Measurements from ENCODE around the gene COL1A1.

Gene COL1A1

DNA sequence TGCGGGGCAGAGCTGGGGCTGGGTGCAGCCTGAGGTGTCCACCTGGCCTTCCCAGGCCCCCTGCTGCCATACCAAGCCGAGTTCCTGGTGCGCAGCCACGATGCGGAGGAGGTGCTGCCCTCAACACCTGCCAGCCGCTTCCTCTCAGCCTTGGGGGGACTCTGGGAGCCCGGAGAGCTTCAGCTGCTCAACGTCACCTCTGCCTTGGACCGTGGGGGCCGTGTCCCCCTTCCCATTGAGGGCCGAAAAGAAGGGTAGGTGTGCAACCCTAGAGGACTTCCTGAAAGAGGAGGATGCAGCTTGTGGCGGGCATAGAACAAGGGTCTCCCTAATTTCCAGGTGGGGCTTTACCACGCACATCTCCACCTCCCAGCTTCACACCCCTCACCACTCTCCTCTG, 33.1 kb downstream of the COL1A1 start (continued):
- TF ChIP-seq, protein P1, sequence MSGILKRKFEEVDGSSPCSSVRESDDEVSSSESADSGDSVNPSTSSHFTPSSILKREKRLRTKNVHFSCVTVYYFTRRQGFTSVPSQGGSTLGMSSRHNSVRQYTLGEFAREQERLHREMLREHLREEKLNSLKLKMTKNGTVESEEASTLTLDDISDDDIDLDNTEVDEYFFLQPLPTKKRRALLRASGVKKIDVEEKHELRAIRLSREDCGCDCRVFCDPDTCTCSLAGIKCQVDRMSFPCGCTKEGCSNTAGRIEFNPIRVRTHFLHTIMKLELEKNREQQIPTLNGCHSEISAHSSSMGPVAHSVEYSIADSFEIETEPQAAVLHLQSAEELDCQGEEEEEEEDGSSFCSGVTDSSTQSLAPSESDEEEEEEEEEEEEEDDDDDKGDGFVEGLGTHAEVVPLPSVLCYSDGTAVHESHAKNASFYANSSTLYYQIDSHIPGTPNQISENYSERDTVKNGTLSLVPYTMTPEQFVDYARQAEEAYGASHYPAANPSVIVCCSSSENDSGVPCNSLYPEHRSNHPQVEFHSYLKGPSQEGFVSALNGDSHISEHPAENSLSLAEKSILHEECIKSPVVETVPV (CRISPR knock-in tag; IDR thresholded peaks at IDR 0.05): no peak
- TF ChIP-seq ZNF565 (CRISPR knock-in tag; conservative IDR thresholded peaks at IDR 0.05; ENCODE audit: low read depth): no peak

DNA sequence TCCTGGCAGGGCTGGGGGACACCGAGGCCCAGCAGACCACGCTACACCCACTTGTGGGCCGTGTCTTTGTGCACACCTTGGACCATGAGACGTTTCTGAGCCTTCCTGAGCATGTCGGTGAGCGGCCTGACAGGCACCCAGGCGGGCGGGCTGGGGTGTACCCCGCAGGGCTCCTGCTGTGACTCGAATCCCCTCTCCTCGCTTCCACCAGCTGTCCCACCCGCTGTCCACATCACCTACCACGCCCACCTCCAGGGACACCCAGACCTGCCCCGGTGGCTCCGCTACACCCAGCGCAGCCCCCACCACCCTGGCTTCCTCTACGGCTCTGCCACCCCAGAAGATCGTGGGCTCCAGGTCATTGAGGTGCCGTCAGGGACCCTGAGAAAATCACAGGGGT, 34.1 kb downstream of the COL1A1 start:
- TF ChIP-seq CSDC2 (CRISPR knock-in tag; IDR thresholded peaks at IDR 0.05) (no peak), ARNTL (CRISPR knock-in tag; IDR thresholded peaks at IDR 0.05; ENCODE audit: borderline replicate concordance, low read depth) (no peak), ZNF70 (CRISPR knock-in tag; IDR thresholded peaks at IDR 0.05) (no peak), TOX (CRISPR knock-in tag; IDR thresholded peaks at IDR 0.05; ENCODE audit: borderline replicate concordance) (no peak)
- ATAC-seq: no peak

DNA sequence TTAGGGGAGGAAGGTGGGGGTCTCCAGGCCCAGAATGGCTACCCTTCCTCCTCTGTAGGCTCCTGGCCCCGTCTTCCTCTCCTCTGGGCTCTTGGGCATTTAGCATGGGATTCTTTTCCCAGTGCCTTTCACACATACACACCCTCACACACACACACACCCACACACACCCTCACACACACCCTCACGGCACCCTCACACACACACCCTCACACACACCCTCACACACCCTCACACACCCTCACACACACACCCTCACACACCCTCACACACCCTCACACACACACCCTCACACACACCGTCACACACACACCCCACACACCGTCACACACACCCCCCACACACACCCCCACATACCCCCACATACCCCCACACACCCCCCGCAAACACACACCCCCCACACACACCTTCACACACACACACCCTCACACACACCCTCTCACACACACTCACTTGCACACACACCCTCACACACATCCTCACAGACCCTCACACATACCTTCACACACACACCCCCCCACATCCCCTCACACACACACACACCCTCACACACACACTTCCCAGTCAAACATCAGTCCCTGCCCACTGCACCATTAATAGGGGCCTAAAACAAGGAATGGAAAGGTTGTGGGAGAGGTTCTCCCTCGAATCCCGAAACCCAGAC, 34.8 kb downstream of the COL1A1 start:
- TF ChIP-seq ZC3H10 (CRISPR knock-in tag; IDR thresholded peaks at IDR 0.05): no peak
- TF ChIP-seq, protein P1 (CRISPR knock-in tag; IDR thresholded peaks at IDR 0.05): no peak
- TF ChIP-seq ZNF70 (CRISPR knock-in tag; IDR thresholded peaks at IDR 0.05): no peak
- TF ChIP-seq ZNF8 (CRISPR knock-in tag; IDR thresholded peaks at IDR 0.05): no peak
- TF ChIP-seq SNAI2 (CRISPR knock-in tag; IDR thresholded peaks at IDR 0.05): no peak
- no peak for TF ChIP-seq RARB (CRISPR knock-in tag; IDR thresholded peaks at IDR 0.05)
- no peak for TF ChIP-seq PPARA (CRISPR knock-in tag; IDR thresholded peaks at IDR 0.05; ENCODE audit: borderline replicate concordance)
- TF ChIP-seq OSR1 (CRISPR knock-in tag; IDR thresholded peaks at IDR 0.05): no peak
- no peak for TF ChIP-seq TCF4 (CRISPR knock-in tag; IDR thresholded peaks at IDR 0.05; ENCODE audit: borderline replicate concordance)
- TF ChIP-seq, protein P2, sequence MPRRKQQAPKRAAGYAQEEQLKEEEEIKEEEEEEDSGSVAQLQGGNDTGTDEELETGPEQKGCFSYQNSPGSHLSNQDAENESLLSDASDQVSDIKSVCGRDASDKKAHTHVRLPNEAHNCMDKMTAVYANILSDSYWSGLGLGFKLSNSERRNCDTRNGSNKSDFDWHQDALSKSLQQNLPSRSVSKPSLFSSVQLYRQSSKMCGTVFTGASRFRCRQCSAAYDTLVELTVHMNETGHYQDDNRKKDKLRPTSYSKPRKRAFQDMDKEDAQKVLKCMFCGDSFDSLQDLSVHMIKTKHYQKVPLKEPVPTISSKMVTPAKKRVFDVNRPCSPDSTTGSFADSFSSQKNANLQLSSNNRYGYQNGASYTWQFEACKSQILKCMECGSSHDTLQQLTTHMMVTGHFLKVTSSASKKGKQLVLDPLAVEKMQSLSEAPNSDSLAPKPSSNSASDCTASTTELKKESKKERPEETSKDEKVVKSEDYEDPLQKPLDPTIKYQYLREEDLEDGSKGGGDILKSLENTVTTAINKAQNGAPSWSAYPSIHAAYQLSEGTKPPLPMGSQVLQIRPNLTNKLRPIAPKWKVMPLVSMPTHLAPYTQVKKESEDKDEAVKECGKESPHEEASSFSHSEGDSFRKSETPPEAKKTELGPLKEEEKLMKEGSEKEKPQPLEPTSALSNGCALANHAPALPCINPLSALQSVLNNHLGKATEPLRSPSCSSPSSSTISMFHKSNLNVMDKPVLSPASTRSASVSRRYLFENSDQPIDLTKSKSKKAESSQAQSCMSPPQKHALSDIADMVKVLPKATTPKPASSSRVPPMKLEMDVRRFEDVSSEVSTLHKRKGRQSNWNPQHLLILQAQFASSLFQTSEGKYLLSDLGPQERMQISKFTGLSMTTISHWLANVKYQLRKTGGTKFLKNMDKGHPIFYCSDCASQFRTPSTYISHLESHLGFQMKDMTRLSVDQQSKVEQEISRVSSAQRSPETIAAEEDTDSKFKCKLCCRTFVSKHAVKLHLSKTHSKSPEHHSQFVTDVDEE (CRISPR knock-in tag; IDR thresholded peaks at IDR 0.05): no peak
- no peak for TF ChIP-seq TOX (CRISPR knock-in tag; IDR thresholded peaks at IDR 0.05; ENCODE audit: borderline replicate concordance)
- TF ChIP-seq ARNTL (CRISPR knock-in tag; IDR thresholded peaks at IDR 0.05; ENCODE audit: borderline replicate concordance, low read depth): no peak
- TF ChIP-seq ZFP3 (CRISPR knock-in tag; IDR thresholded peaks at IDR 0.05): no peak
- no peak for TF ChIP-seq ZNF565 (CRISPR knock-in tag; conservative IDR thresholded peaks at IDR 0.05; ENCODE audit: low read depth)
- TF ChIP-seq GLIS3 (CRISPR knock-in tag; IDR thresholded peaks at IDR 0.05): no peak
- no peak for TF ChIP-seq ESRRG (CRISPR knock-in tag; IDR thresholded peaks at IDR 0.05)
- TF ChIP-seq, protein P3, sequence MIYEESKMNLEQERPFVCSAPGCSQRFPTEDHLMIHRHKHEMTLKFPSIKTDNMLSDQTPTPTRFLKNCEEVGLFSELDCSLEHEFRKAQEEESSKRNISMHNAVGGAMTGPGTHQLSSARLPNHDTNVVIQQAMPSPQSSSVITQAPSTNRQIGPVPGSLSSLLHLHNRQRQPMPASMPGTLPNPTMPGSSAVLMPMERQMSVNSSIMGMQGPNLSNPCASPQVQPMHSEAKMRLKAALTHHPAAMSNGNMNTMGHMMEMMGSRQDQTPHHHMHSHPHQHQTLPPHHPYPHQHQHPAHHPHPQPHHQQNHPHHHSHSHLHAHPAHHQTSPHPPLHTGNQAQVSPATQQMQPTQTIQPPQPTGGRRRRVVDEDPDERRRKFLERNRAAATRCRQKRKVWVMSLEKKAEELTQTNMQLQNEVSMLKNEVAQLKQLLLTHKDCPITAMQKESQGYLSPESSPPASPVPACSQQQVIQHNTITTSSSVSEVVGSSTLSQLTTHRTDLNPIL (CRISPR knock-in tag; IDR thresholded peaks at IDR 0.05; ENCODE audit: low read depth): no peak
- no peak for ATAC-seq

DNA sequence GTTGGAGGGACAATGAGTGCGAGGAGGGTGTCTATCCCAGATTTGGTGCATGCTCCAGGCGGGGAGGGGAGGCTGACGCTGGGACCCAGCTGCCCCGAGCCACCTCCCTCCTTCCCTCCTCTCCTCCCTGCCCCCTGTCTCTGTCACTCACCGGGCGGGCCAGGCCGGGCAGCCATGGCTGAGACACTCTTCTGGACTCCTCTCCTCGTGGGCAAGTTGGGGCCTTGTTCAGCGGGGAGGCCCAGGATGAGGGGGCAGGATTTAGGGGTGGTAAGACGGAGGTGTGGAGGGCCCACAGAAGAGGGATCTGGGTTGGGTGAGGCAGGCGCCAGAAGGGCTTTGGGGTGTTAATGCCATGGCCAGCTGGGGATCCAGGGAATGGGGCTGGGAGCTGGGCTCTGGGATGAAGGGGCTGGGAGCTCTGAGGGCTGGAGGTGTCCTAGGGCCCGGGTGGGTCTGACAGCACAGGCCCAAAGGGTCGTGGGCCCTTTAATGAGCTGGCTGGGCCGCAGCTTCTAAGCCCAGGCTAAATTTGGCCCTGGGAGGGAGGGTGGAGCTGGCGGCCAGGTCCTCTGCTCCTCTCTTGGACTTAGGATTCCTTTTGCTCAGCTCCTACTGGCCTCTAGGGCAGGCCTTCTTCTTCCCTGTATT, 35.4 kb downstream of the COL1A1 start, which contains the start of gene SGCA:
SGCA (plus strand) TSS at position 139 of the 651 bp plus-strand sequence; CDS start at position 175, 36 bp downstream.
- no peak for ATAC-seq
- TF ChIP-seq, protein P2 (CRISPR knock-in tag; IDR thresholded peaks at IDR 0.05): no peak
- TF ChIP-seq ZNF565 (CRISPR knock-in tag; conservative IDR thresholded peaks at IDR 0.05; ENCODE audit: low read depth): no peak
- no peak for TF ChIP-seq BACH2 (CRISPR knock-in tag; IDR thresholded peaks at IDR 0.05; ENCODE audit: borderline replicate concordance)
- TF ChIP-seq, protein P3 (CRISPR knock-in tag; IDR thresholded peaks at IDR 0.05; ENCODE audit: low read depth): no peak
- no peak for TF ChIP-seq ZFP30 (CRISPR knock-in tag; IDR thresholded peaks at IDR 0.05)
- no peak for TF ChIP-seq RARB (CRISPR knock-in tag; IDR thresholded peaks at IDR 0.05)
- TF ChIP-seq CSDC2 (CRISPR knock-in tag; IDR thresholded peaks at IDR 0.05): no peak
- no peak for TF ChIP-seq GLIS3 (CRISPR knock-in tag; IDR thresholded peaks at IDR 0.05)
- TF ChIP-seq, protein P1 (CRISPR knock-in tag; IDR thresholded peaks at IDR 0.05): no peak
- TF ChIP-seq ISL1 (CRISPR knock-in tag; IDR thresholded peaks at IDR 0.05): no peak
- TF ChIP-seq ZNF8 (CRISPR knock-in tag; IDR thresholded peaks at IDR 0.05): no peak
- no peak for TF ChIP-seq PPARA (CRISPR knock-in tag; IDR thresholded peaks at IDR 0.05; ENCODE audit: borderline replicate concordance)
- no peak for TF ChIP-seq TOX (CRISPR knock-in tag; IDR thresholded peaks at IDR 0.05; ENCODE audit: borderline replicate concordance)
- TF ChIP-seq ESRRG (CRISPR knock-in tag; IDR thresholded peaks at IDR 0.05): no peak

All from SK-N-SH treated with all-trans-retinoic acid at 6 μM for 48 hours (cell line).